GM18520 (cell line): ENCODE data around the gene BTBD2.

Experiments used
- ATAC-seq: cut with Tn5 transposase; IDR thresholded peaks from one replicate; pipeline ENCODE4 v1.9.1; 2021; ENCODE audit not compliant: unreplicated experiment

BTBD2 gene

DNA sequence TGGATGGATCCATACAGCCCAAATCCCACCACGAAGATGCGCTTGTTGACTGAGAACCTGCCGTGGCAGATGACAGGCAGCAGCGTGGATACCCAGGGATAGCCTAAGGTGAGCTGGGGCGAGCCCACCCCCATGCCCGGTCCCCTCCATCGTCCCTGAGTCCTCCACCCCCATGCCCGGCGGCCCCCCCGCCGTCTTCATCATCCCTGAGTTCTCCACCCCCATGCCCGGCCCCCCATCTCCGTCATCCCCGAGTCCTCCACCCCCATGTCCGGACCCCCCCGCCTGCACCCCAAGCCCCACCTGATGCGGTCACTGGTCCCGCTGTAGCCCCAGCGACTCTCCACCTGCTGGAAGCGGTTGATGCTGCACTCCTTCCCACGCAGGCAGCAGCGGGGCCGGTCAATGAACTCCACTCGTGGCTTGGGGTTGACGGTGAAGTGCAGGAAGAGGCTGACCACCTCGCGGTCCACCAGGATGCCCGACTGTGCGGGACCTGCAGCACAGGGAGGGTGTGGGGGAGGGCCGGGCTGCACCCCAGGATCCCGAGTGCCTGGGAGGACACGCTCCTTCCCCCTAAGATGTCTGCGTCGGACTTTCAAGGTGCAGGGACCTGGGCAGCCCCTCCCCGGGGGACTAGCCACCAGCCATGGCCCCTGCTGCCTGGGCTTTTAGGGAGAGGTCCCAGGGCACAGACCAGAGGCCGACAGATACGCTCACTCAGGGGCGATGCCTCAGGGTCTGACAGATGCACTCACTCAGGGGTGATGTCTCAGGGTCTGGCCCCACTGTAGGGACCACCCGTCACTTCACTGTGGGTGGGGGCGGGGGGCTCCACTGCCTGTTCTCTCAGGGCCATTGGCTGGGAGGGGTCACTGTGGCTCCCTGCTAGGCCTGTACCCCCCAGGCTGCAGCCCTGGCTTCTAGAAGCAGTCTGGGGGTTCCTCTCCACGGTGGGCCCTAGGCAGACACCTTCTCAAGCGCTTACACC lies 28.0 kb downstream of the BTBD2 start:
- ATAC-seq = no peak

DNA sequence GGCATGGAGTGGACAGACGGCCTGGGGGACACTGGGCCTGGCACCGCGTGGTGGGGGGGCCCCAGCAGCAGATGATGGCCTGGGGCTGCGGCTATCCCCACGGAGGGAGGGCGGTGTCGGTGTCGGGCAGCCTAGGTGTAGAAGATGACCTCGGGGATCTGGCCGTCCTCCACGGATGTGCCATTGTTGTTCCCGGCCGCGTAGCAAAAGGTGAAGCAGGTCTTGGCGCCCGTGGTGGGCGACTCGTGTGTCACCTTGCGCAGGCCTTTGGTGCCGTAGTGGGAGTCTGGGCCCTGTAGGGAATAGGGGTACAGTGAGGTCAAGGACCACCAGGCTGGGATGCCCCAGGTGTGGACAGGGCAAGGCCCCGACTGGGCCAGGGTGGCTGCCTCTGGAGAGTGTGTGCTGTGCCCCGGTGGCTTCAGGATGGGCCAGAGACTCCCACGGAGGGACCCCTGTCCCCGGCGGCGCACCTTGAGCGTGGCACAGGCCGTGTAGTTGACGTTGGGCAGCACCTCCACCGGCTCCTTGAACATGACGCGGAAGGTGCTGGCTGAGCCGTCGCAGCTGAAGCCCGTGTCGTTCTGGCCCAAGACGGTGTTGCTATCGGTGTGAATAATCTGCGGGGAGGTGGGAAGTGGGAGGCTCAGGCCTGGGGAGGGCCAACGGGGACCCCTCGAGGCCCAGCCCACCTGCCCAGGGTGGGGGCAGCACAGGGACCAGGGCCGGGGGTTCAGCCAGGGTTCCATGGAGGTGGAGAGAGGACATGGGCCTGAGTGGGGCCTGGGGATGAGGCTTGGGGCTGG lies 29.0 kb downstream of the BTBD2 start:
- no peak for ATAC-seq

DNA sequence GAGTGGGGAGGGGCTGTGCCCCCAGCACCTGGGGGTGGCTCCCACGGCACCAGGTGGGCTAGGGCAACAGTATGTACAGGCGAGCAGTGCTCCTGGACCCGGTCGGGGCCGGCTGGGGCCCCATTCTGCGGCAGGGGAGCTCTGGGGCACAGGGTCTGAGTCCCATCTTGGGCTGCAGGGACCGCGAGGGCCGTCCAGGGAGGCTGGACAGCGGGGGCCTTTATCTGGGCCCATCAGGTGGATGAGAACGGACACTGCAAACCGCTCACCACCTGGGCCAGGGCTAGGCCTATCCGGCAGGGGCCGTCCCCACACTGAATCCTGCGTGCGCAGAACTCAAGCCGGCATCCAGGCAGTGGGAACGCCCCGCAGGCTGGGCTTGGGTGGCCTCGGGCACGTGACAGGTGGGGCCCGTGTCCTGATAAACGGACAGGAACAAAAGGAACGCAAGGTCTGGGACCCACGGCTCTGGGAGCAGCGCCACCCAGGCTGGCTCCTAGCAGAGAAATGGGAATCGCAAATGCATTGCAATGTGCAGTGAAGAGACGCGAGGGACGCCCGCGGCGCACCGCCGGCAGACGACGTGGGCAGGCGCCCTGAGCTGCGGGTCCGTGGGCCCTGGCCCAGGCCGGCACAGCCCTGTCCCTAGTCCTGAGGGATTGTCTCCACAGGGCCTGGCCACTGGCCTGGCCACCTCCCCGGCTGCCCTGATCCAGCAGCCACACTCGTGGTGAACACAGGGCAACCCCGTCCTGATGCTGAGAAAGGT lies 29.7 kb downstream of the BTBD2 start:
- no peak for ATAC-seq

DNA sequence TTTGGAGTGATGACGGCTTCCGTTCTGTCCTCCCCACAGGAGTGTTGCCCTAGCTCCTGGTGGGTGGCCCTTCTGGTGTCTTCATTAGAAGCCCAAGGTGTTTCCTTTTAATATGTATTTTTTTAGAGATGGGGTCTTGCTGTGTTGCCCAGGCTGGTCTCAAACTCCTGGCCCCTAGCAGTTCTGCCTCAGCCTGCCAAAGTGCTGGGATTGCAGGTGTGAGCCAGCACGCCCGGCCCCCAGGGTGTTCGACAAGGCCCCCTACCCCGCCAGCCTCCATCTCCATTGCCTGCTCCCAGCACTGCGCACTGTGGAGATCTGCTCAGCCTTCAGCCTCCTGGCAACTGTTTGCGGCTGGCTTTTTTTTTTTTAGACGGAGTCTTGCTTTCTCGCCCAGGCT lies 31.2 kb downstream of the BTBD2 start:
- no peak for ATAC-seq

DNA sequence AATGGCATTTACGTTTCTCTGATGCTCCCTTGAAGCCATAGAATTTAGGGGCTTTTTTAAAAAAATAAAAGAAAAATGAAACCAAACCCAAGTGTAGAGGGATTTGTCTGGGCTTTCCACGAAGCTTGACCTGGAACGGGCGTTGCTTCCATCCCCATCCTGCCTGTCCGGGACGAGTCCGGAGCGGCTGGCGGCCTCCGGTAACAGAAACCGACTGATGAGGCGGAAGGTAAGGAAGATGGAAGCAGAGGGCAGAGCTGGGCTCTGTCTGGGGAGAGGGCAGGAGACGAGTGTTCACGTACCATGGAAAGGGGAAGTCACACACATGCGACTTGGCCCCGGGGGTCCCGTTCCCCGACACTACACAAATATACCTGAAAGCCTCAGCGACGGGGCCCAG lies 34.3 kb downstream of the BTBD2 start:
- no peak for ATAC-seq

GRCh38 chr19:1980809-1981181 lies 34.7 kb downstream of the BTBD2 start:
- no peak for ATAC-seq

DNA sequence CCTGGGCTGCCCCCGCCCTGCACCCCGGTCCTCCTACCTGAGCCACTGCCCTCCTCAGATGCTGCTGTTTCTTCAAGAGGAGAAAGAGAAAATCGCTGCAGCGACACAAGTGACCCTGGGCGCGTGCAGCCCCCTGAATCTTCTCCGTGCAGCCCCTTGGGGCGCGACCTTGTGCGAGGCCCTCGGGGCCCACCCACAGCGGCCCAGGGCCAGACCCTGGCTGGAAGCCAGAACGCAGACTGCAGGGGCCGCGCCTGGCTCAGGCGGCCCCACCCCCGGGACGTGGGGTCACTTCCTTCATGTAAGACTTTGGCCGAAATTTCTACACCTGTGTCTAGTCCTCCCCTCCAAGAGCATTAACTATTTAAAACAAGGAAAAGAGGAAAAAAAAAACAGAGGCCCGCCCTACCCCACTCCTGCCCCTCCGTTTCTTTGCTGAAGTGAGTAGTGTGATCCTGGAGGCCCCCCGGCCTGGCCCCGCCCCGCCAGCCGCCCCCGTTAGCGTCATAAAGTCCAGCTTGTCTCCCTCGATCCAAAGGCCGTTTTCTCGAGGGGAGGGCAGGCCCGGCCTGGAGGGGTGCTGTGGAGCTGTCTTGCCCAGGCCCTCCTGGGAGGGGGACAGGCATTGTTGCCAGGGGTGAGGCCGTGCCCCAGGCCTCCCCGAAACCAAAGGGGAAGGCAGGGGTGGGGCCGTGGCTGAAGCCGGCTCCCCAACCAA lies 35.3 kb downstream of the BTBD2 start:
- no peak for ATAC-seq

DNA sequence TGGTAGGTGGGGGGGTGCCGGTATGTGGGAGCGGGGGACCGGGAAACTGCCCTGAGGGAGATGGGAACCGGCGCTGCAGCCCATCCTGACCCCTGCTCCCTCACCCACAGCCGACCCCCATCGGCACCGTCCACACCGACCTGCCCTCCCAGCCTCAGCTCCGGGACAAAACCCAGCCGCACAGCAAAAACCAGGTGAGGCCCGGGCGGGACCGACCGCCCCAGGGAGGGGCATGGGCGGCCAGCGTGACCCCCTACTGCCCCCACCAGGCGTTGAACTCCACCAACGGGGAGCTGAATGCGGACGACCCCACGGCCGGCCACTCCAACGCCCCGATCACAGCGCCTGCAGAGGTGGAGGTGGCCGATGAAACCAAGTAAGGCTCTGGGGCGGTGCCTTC lies 35.9 kb downstream of the BTBD2 start:
- ATAC-seq = no peak

DNA sequence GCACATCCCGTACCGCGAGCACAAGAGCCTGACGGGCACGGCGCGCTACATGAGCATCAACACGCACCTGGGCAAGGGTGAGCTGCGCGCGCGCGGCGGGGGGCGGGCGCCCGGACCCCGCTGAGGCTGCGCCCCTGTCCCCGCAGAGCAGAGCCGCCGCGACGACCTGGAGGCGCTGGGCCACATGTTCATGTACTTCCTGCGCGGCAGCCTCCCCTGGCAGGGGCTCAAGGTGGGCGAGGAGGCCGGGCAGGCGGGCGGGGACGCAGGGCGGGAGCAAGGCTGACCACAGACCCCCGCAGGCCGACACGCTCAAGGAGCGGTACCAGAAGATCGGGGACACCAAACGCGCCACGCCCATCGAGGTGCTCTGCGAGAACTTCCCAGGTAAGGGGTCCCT lies 36.5 kb downstream of the BTBD2 start:
- no peak for ATAC-seq

- no peak for ATAC-seq
Measured at GRCh38 chr19:1978346-1978894, 37.1 kb downstream of the BTBD2 start.

DNA sequence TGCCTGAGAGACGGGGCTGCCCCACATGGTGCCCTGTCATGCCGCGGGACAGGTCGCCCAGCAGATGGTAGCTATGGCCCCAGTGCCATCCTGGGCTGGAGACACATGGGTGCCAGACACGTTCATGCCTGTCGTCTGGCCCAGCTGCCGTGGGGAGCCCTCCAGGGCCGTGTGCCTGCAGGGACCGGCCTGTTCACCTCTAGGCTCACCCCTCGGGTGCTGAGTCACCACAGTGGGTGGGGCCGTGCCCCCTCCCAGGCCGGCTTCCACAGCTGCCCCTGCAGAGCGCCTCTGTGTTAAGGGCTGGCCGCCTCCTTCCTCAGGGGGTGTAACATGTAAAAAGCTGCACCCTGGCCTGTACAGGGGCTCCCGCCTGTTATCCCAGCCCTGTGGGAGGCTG lies 38.4 kb downstream of the BTBD2 start:
- ATAC-seq = no peak

DNA sequence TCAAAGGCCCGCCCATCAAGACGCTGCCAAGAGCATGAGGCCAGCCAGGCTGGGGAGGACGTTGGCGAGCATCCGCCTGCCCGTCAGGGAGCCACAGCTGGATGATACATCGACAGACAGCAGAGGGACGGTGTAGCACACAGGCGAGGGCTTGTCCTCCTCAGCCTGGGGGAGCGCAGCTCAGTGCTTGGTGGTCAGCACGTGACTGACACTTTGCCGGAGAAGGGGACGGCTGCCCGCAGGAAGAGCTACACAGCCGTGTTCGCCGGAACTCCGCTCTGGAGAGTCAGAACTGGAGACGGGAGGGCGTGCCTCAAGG lies 40.4 kb downstream of the BTBD2 start:
- no peak for ATAC-seq

- ATAC-seq = no peak
Measured at GRCh38 chr19:1974381-1975161, 40.9 kb downstream of the BTBD2 start.

GRCh38 chr19:1970806-1971502 lies 44.6 kb downstream of the BTBD2 start:
- ATAC-seq = no peak

- no peak for ATAC-seq
Measured at GRCh38 chr19:1970003-1970805, 45.3 kb downstream of the BTBD2 start.

GRCh38 chr19:1969176-1970002 lies 46.1 kb downstream of the BTBD2 start:
- ATAC-seq = no peak
